HG02840 (cell line): ENCODE results near the gene SMIM33.
"Not testable (repeated sequence)": the region's sequence is repeated elsewhere in the genome, so short reads cannot be mapped to it uniquely, and the experiment has no call there.

Experiments used
- ATAC-seq: cut with Tn5 transposase; IDR thresholded peaks from one replicate; pipeline ENCODE4 v1.9.1; 2021; ENCODE audit warnings: mild to moderate bottlenecking, moderate library complexity, moderate number of reproducible peaks; ENCODE audit not compliant: unreplicated experiment, low FRiP score

Gene SMIM33

GRCh38 chr5:139456776-139457175 lies 14.0 kb upstream of the SMIM33 start:
- ATAC-seq, result no peak

DNA sequence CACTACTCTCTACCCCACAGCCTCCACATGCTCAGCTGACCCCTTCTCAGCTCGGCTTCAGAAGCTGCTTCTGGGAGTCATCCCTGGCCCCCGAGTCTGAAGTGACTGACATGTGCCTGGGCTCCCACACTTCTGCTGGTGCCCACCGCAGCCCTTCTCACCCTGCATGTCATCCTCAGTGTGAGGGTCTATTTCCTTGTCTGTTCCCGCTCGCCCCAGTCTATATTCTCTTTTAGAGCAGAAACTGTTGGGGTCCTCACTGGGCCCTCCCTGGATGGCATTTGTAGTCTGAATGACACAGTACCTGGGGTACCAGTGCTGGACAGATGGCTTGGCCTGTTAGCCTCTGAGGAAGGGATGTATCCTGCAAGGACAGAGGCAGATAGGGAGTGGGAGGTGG lies 13.6 kb upstream of the SMIM33 start:
- ATAC-seq, result no peak

- ATAC-seq, result no peak
These were observed 13.0 kb upstream of the SMIM33 start for GRCh38 chr5:139457653-139458306.

DNA sequence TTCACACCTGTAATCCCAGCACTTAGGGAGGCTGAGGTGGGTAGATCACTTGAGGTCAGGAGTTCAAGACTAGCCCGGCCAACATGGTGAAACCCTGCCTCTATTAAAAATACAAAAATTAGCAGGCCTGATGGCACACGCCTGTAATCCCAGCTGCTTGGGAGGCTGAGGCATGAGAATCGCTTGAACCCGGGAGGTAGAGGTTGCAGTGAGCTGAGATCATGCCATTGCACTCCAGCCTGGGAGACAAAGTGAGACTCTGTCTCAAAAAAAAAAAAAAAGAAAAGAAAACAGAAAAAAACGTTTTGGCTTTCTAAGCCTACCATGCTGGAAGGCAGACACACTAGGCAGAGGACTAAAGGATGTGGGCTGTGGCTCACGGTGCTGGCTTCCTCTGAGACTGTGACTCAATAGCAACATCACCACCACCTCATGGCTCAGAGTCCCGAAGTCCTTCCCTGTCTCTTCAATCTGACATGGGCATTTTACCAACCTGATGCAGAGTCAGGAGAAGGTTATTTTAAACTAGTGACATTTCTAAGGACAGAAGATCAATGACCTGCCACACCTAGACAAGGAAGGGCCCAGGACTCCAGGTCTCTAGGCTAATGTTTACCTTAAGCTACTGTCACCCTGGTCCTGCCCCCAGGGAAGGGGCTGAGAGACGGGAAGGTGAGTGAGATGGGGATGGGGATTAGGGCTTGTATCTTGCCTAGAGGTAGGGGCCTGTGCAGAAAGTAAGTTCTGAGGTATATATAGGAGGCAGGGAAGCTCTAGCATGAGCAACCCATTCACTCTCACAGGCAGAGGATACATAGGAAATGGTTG lies 12.0 kb upstream of the SMIM33 start:
- no peak for ATAC-seq

DNA sequence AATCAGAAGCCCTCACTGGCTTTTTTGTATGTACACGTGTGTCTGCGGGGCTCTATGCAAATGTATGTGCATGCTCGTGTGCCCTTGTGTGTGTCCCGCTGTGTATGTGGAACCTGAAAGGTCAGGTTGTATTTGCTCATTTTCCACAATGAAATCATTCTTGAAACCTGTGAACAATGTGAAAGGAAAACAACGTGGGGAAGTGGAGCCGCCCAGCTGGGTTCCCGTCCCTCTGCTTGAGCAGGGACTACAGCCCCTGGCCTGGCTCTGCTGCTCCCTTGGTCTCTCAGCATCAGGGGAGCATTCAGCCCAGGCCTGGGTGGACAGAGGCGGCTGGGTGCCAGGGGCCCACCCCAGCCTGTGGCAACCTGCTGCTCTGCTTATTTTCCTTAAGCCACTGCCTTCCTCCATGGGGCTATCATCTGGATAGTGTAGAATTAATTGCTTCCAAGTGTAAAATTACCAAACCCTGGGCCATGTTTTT lies 11.3 kb upstream of the SMIM33 start:
- no peak for ATAC-seq

DNA sequence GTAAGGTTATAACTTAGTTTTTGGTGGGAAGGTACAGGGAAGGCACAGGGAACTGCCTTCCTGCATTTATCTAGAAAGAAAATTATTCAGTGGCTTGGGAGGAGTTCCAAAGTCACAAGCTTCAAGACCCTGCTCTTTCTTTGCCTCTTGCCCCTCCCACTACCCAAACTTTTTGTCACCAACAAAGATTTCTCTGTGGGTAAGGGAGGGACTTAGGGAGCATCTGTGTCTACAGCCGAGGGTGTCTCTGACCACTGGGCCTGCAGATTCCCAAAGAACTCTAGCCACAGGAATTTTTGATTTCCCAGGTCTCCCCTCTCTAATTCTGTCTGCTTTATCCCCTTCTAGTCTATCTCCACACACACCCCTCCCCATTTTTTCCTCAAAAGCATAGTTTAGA lies 10.3 kb upstream of the SMIM33 start:
- ATAC-seq, result no peak

- no peak for ATAC-seq
These were observed 9.6 kb upstream of the SMIM33 start for GRCh38 chr5:139461176-139461575.

DNA sequence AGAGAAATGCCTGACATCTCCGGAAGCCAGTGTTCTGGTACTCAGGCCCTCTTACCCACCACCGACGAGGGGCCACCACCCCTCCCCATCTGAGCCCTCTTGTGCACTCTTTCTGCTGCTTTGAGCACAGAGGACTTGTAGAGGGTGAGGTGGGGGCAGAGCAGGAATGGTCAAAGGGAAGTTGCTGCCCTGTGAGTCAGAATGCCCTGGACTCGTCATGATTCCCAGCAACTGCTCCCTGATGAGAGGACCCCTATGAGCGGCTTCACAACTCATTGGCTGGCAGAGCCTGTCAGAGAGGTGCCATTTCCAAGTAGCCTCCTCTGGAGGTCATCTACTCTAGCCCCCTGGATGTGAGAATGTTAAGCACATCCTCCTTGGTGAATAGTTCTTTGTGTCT lies 9.1 kb upstream of the SMIM33 start:
- no peak for ATAC-seq

- ATAC-seq, result no peak
These were observed 8.1 kb upstream of the SMIM33 start, which contains the start of gene ECSCR for GRCh38 chr5:139462586-139463276. TSS of gene ECSCR (minus strand) at chr5:139462743. CDS start at chr5:139462670, 73 bp downstream.

- no peak for ATAC-seq
These were observed 2.3 kb upstream of the SMIM33 start for GRCh38 chr5:139468421-139468931.

- ATAC-seq, result no peak
These were observed 1.7 kb downstream of the SMIM33 start for GRCh38 chr5:139472386-139473030.

GRCh38 chr5:139473105-139473504 lies 2.3 kb downstream of the SMIM33 start:
- ATAC-seq, result no peak

DNA sequence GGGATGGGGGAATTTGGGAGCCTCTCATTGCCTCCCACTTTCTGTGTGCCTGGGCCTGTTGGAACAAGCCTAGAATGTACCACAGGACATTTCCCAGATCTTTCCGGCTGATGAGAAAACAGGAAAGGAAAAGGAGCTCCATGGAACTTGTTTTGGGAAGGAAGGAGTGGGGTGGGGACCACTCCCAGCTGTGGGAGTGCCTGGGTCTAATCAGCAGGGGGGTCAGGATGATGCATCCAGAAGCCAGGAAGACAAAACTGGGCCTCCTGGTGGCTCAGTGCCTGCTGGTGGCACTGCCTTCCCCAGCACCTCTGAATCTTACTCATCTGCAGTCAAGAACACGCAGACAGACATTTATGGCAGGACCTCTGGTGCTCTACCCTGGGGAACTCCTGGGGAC lies 2.8 kb downstream of the SMIM33 start:
- ATAC-seq, result no peak

GRCh38 chr5:139474890-139475791 lies 4.3 kb downstream of the SMIM33 start:
- no peak for ATAC-seq

DNA sequence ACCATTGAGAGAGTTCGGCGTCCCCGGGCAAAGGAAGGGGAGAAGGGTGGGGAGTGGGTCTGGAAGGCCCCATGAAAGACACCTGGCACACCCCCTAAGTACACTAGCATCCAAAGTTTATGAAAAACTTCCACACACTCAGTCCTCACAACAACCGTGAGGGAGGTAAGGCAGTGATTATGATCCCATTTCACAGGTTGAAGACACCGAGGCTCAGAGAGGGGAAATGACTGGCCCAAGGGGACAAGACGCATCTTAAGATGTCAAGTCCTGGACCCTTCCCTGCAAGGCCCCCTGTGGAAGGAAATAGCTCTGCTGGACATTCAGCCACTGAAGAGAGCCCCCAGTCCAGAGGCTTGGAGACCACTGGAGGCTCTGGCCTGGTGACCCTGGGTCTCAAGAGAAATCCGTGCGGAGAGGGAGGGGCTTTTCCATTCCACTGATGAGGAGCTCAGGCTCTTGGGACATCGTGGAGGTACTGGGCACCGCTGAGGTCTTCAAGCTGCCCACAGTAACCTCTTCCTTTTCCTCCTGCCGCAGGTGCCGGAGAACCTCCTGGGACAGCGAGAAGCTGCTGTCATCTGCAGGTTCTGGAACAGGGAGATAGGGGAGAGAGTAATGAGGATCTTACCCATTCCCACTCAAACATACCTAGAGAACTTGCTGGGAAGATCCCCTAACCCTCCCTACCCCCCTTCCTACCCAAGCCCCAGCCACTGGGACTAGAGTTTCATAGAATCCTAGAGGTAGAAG lies 5.2 kb downstream of the SMIM33 start:
- ATAC-seq, result no peak

GRCh38 chr5:139478657-139479423 lies 8.0 kb downstream of the SMIM33 start:
- not testable (repeated sequence) for ATAC-seq

- not testable (repeated sequence) for ATAC-seq
These were observed 8.9 kb downstream of the SMIM33 start for GRCh38 chr5:139479729-139480128.

DNA sequence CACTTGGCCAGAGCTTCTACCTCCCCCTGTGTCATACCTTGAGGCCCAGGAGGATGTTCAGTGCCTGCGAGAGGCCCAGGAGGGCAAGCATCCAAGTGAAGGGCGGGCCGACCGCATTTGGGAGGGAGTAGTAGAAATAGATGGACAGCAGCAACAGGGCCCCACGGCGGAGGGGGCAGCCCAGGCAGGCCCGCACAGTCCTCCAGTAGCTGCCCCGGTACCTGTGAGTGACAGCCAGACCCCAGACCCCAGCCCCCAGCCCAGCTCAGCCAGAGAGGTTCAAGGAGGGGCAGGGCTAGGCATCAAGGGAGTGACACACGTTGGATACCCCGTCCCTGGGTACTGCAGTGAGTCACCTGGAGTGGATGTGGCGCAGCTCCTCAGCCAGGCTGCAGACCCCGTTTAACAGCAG lies 10.3 kb downstream of the SMIM33 start:
- no peak for ATAC-seq
